ENCODE data around the gene CTDSPL. TPM values are rescaled to one million over a fixed set of nuclear protein-coding genes. Genes with fewer than 3 reads are reported as not detected.
"Not testable (repeated sequence)": the region's sequence is repeated elsewhere in the genome, so short reads cannot be mapped to it uniquely, and the experiment has no call there.

The CTDSPL gene
- total RNA-seq, 1 donor: 33.6 TPM

DNA sequence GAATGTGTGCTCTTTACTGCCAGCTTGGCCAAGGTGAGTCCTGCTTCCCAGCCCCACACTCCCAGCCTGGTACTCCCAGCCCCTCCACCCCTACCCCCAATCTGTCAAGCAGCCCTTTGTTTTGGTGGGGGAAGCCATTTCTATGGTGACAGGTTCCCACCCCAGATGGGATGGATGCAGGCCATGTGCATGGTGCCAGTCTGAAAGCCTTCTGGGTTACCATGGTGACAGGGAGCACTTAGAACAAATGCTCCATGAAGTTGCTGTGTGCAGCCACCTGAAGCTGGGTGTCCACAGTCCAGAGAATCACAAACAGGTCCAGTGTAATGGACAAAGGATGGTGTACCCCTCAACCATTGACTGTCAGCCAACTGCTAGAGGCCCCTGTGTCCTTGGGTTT, 109.8 kb downstream of the CTDSPL start:
- TF ChIP-seq, protein P1, sequence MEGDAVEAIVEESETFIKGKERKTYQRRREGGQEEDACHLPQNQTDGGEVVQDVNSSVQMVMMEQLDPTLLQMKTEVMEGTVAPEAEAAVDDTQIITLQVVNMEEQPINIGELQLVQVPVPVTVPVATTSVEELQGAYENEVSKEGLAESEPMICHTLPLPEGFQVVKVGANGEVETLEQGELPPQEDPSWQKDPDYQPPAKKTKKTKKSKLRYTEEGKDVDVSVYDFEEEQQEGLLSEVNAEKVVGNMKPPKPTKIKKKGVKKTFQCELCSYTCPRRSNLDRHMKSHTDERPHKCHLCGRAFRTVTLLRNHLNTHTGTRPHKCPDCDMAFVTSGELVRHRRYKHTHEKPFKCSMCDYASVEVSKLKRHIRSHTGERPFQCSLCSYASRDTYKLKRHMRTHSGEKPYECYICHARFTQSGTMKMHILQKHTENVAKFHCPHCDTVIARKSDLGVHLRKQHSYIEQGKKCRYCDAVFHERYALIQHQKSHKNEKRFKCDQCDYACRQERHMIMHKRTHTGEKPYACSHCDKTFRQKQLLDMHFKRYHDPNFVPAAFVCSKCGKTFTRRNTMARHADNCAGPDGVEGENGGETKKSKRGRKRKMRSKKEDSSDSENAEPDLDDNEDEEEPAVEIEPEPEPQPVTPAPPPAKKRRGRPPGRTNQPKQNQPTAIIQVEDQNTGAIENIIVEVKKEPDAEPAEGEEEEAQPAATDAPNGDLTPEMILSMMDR (IDR thresholded peaks at IDR 0.05; ENCODE audit: insufficient read depth, low read length): no peak
- DNase-seq (ENCODE audit: low read depth): no peak
- no peak overlapping the region for H3K4me3 ChIP-seq (ENCODE audit: low read depth, low read length)

DNA sequence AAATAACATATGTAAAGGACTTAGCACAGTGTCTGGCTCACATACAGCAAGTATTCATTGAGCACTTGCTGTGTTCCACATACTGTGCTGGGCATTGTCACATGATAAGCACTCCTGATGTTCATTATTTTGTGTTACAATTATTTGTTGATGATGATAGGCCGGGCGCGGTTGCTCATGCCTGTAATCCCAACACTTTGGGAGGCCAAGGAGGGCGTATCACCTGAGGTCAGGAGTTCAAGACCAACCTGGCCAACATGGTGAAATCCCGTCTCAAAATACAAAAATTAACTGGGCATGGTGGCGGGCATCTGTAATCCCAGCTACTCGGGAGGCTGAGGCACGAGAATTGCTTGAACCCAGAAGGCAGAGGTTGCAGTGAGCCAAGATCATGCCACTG, 110.4 kb downstream of the CTDSPL start:
- not testable (repeated sequence) for DNase-seq (ENCODE audit: low read depth); H3K4me3 ChIP-seq (ENCODE audit: low read depth, low read length)

DNA sequence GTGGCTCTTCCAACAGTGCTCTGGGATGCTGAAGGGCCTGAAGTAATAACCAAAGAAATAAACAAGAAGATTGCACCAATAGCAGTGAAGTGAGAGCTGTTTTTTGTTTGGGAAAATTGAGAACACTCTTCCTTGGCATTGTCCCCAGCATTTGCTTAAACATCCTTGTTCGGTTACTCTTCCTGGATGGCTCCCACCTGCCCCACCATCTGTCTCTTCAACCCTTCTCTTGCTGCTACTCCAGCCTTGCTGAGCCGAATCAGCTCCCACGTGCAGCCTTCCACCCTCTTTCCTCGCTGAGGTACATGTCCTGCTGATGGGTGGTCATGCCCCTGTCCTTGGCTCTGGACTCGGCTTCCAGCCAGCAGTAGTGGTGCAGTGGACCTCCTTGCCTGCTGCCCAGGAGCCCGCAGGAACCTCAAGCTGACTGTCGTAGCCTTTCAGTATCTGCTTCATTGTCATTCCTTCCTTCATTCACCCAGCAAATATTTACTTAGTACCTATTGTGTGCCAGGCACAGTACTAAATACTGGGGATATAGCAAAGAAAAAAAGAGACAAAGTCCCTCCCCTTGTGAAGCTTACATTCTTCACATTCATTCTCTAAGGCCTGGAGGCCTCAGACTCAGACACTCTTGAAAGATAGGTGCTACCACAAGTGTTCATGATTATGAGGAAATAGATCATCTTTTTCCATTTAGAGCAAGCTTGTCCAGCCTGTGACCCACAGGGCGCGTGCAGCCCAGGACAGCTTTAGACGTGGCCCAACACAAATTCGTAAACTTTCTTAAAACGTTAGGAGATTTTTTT, 111.8 kb downstream of the CTDSPL start:
- no peak for DNase-seq (ENCODE audit: low read depth)
- H3K4me3 ChIP-seq (ENCODE audit: low read depth, low read length): no peak overlapping the region
- TF ChIP-seq, protein P1 (IDR thresholded peaks at IDR 0.05; ENCODE audit: insufficient read depth, low read length): no peak

DNA sequence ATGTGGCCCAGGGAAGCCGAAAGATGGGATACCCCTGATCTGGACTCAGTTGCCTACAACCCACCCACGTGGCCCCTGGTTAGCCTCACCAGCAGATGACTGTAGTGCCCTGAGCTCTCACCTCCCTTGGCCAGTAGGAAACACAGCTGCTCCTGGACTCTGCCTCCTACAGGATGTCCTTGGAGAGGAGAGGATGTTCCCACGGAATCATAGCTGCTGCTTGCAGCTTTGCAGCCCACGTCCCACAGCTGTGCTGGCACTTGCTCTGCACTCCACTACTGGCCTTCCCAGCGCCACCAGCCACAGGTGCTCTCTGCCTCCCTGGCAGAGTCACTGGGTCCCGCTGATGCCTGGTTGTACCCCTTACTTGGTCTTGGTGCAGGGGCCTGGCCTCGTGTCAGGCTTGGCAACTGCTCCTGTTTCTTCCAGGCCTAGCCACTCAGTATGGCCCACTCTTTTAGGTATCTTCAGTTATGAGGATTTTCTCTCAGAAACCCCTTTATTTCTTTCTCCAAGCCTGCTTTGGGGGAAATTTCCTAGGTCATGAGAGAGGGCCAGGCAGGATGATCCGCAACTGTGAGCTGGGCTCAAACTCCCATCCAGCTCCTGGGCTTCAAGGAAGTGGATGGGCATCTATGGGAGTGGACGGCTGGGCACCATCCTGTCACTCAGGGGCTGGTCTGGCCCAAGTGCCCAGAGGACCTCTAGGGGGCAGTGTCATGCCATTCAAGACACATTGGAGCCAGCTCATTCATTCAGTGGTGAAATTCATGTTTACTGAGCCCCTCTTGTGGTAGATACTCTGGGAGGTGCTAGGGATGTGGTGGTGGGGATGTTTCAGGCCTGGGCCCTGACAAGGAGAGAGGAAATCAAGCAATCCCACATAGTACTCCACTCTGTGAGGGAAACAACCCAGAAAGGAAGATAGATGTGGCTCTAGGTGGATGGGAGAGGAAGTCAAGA, 112.7 kb downstream of the CTDSPL start:
- peak; percentile 60 for DNase-seq (ENCODE audit: low read depth)
- TF ChIP-seq, protein P1 (IDR thresholded peaks at IDR 0.05; ENCODE audit: insufficient read depth, low read length): peak; percentile 79
- H3K4me3 ChIP-seq (ENCODE audit: low read depth, low read length): no peak overlapping the region

DNA sequence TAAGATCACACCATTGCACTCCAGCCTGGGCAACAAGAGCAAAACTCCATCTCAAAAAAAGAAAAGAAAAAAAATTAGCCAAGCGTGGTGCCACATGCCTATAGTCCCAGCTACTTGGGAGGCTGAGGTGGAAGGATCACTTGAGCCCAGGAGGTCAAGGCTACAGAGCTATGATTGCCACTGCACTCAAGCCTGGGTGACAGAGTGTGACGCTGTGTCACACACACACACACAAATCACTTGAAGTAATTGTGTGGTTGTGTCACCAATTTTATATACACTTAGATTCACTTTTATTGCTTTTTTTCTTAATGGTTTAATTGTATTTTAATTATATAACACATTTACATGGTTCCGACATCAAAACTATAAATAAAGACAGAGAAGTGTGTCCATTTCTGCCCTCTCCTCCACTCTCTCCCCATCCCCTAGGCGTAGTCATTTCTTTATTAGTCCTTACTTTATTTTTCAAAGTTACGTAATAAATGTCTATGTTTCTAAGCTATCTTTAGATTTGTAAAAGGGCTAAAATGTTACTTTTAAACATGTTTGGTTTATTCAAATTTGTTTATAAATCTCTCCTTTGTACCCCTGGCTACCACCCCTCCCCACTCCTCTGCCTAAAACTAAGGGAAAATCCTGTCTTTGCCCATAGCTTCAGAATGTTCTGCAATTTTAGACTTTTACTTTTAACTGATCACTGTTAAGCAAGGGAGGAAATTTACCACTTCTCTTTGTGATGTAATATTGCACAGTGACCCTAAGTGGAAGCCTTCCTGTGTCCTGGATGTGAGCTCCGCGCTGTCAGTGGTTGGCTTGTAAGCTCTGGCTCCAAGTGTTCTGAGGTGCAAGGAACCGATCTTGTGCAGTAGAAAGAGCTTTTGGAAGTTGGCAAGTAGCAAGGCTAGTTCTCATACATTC, 118.1 kb downstream of the CTDSPL start:
- no peak overlapping the region for H3K4me3 ChIP-seq (ENCODE audit: low read depth, low read length)
- TF ChIP-seq, protein P1 (IDR thresholded peaks at IDR 0.05; ENCODE audit: insufficient read depth, low read length): no peak
- no peak for DNase-seq (ENCODE audit: low read depth)

DNA sequence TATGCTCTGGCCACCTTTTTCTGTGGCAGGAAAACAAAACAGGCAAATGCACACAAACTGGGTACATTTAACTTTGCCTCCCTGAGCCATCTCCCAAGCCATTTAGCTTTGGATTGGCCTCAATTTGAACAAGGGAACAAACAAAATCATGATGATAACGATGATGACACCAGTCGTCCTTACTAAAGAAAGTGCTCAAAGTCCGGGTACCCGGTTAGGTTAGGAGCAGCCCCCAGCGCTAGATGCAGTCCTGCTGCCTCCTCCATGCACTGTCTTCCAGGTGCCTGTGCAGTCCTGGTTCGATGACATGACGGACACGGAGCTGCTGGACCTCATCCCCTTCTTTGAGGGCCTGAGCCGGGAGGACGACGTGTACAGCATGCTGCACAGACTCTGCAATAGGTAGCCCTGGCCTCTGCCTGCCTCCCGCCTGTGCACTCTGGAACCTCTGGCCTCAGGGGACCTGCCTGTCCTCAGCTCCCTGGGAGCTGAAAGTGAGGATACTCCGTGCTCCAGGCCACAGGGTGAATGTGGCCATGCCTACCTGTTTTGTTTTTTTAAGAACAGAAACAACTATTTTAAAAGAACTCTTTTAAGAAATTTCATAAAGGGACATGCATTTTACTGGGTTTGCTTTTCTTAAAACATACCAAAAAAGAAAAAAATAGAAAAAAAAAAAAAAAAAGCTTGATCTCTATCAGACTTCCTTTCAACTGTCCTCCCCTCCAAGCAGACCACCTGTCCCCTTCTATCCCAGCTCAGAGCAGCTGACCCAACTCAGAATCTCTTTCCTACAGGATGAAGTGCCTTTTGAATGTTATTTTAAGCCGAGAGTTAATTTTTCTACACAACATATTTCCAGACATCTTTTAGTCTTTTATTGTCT, 119.0 kb downstream of the CTDSPL start:
- no peak for DNase-seq (ENCODE audit: low read depth)
- H3K4me3 ChIP-seq (ENCODE audit: low read depth, low read length): no peak overlapping the region

More for the DNA sequence above, 119.0 kb downstream of the CTDSPL start:
- TF ChIP-seq, protein P1 (IDR thresholded peaks at IDR 0.05; ENCODE audit: insufficient read depth, low read length): no peak
